Epithelial cell of esophagus (primary cell): ENCODE data around the gene ZNF628.

Source experiments
- DNase-seq: peaks from one replicate; pipeline ENCODE4 v3.0.0; 2010; ENCODE audit warnings: low read depth
- H3K4me3 ChIP-seq: 2 replicates; pipeline ENCODE4 v1.5.1; 2011; ENCODE audit warnings: mild to moderate bottlenecking, low read length, control low read depth
- CTCF ChIP-seq: IDR thresholded peaks from 2 replicates; pipeline ENCODE4 v1.5.1; 2011; ENCODE audit warnings: low read depth, mild to moderate bottlenecking, low read length, control low read depth, inconsistent platforms; ENCODE audit not compliant: insufficient read depth; ENCODE audit errors: missing control alignments

The ZNF628 gene

DNA sequence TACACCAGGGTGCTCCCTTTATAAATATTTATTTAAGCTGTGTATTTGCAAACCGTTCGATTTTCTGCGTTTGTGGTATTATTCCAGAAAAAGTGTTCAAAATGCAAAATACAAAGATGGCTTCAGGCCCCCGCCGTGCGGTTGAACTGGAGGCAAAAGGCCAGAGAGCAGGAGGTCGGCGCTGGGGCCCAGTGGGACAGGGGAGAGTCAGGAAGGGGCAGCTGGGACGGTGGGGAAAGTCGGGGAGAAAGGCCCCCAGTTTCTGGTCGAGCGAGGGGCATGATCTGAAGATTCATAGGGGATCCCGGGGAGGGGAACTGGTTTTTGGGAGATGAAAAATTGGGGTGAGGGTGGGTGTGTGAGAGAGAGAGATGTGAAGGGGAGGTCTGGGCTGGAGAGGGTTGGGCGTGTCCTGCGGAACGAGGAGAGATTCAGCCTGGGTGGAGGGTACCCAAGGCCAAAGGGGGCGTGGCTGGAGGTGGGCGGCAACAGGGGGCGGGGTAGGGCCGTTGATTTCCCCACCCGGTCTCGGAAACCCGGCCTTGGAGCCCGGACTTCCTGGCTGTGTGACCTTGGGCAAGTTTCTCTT lies 15.7 kb upstream of the ZNF628 start:
- no peak for TF ChIP-seq CTCF
- DNase-seq: peak; percentile 52
- peak overlapping the region; percentile 88 for H3K4me3 ChIP-seq

DNA sequence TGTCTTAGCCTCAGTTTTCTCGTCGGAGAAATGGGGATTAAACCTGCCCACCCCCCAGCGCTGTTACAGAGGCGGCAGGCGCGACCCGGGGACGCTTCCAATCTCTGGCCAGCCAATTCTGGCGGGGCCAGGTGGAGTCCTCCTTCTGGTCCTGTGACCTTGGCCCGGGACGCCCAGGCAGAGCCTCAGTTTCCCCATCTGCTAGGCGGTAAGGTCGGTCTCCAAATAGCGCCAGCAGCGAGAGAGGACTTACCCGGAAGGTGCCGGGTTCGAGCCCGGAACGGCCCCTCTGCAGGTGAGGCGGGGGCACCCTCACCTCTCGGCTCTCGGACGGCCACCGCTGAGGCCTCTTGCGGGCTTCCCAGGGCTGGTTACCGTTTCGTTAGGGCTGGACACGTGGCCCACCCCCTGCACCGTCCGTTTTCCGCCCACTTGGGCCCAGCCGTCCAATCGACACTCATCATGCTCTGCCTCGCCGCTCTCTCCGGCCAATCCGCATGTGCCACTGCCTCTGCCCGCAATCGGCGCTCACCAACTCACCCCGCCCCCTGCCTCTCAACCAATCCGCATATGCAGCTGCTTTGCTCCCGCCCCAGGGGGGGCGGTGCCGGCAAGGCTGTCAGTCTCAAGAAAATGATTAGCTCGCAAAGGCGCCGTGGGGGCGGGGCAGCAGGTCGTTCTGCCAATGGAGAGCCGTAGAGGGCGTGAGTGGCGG lies 15.0 kb upstream of the ZNF628 start, which contains the start of gene ISOC2:
Gene ISOC2 (minus strand): TSS at position 384 of the 715 bp plus-strand sequence. CDS start 5,156 bp downstream, outside the sequence.
- peak within 1 kb of the TSS; percentile 88 for H3K4me3 ChIP-seq
- peak; percentile 100 for DNase-seq
- no peak for TF ChIP-seq CTCF

GRCh38 chr19:55461974-55462626 lies 14.3 kb upstream of the ZNF628 start:
- peak; percentile 43 for DNase-seq
- TF ChIP-seq CTCF: no peak
- peak overlapping the region; percentile 88 for H3K4me3 ChIP-seq

DNA sequence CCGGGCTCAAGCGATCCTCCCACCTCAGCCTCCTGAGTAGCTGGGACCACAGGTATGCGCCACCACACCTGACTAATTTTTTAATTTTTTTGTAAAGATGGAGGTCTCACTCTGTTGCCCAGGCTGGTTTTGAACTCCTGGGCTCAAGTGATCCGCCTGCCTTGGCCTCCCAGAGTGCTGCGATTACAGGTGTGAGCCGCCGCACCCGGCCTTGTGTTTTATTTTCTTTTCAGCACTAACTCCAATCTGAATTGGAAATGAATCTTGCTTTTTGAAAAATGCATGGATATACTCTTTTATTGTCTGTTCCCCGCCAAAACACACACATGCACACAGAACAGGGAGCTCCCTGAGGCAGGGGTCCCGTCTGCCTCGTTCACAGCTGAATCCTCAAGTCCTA lies 13.7 kb upstream of the ZNF628 start:
- no peak overlapping the region for H3K4me3 ChIP-seq
- TF ChIP-seq CTCF: no peak
- DNase-seq: no peak

- H3K4me3 ChIP-seq: no peak overlapping the region
- DNase-seq: no peak
- no peak for TF ChIP-seq CTCF
Observed at GRCh38 chr19:55463583-55464031, 12.8 kb upstream of the ZNF628 start.

GRCh38 chr19:55464039-55464661 lies 12.3 kb upstream of the ZNF628 start:
- no peak for DNase-seq
- TF ChIP-seq CTCF: no peak
- no peak overlapping the region for H3K4me3 ChIP-seq
